GM12864 (cell line): Measurements from ENCODE around the gene PHLDA2.

Experiments used
- DNase-seq: peaks from one replicate; pipeline ENCODE4 v3.0.0-alpha.2; 2011; ENCODE audit warnings: low read depth
- H3K4me3 ChIP-seq: 2 replicates; pipeline ENCODE4 v1.5.1; 2011; ENCODE audit warnings: mild to moderate bottlenecking, low read depth, low read length, control low read depth
- TF ChIP-seq, protein P1 (sequence below): IDR thresholded peaks from 2 replicates; pipeline ENCODE4 v1.5.1; 2011; ENCODE audit warnings: low read depth, mild to moderate bottlenecking, moderate library complexity, low read length, control low read depth, inconsistent platforms; ENCODE audit errors: missing control alignments

The PHLDA2 gene

GRCh38 chr11:2927121-2927800 lies 2.0 kb downstream of the PHLDA2 start:
- H3K4me3 ChIP-seq = no peak overlapping the region
- TF ChIP-seq, protein P1, sequence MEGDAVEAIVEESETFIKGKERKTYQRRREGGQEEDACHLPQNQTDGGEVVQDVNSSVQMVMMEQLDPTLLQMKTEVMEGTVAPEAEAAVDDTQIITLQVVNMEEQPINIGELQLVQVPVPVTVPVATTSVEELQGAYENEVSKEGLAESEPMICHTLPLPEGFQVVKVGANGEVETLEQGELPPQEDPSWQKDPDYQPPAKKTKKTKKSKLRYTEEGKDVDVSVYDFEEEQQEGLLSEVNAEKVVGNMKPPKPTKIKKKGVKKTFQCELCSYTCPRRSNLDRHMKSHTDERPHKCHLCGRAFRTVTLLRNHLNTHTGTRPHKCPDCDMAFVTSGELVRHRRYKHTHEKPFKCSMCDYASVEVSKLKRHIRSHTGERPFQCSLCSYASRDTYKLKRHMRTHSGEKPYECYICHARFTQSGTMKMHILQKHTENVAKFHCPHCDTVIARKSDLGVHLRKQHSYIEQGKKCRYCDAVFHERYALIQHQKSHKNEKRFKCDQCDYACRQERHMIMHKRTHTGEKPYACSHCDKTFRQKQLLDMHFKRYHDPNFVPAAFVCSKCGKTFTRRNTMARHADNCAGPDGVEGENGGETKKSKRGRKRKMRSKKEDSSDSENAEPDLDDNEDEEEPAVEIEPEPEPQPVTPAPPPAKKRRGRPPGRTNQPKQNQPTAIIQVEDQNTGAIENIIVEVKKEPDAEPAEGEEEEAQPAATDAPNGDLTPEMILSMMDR = no peak

GRCh38 chr11:2926611-2927051 lies 2.6 kb downstream of the PHLDA2 start:
- no peak for DNase-seq

More at GRCh38 chr11:2927121-2927800, 2.0 kb downstream of the PHLDA2 start:
- DNase-seq = no peak

DNA sequence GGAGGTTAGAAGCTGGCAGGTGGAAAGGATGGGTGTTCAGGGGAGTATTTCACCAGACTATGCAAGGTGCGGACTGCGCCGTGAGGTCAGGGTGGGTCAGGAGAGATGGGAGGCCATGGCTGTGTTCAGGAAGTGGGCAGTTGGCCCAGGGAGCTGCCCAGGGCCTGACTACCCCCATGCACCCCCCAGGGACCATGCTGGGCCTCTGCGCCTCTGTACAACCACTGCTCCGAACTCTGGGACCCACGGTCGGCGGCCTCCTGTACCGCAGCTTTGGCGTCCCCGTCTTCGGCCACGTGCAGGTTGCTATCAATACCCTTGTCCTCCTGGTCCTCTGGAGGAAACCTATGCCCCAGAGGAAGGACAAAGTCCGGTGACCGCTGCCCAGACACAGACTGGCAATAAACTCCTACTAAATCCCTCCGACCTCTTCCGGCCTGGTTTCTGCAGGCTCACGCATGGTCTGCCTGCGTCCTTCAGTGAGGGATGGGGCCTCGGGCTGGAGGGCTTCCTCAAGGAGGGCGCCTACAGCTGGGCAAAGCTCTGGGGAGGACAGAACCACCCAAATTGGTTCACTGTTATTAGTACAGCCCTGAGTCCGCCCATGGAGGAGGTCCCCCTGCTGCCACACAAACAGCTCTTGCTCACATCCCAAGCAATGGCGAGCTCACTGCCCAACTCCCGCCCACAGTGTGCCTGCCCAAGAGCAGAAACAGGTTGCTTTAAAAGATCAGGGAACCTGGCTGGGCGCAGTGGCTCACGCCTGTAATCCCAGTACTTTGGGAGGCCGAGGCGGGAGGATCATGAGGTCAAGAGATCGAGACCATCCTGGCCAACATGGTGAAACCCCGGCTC lies 4.2 kb downstream of the PHLDA2 start:
- TF ChIP-seq, protein P1 = no peak
- DNase-seq = no peak
- H3K4me3 ChIP-seq = no peak overlapping the region

More at GRCh38 chr11:2926611-2927051, 2.6 kb downstream of the PHLDA2 start:
- TF ChIP-seq, protein P1 = no peak
- no peak overlapping the region for H3K4me3 ChIP-seq

DNA sequence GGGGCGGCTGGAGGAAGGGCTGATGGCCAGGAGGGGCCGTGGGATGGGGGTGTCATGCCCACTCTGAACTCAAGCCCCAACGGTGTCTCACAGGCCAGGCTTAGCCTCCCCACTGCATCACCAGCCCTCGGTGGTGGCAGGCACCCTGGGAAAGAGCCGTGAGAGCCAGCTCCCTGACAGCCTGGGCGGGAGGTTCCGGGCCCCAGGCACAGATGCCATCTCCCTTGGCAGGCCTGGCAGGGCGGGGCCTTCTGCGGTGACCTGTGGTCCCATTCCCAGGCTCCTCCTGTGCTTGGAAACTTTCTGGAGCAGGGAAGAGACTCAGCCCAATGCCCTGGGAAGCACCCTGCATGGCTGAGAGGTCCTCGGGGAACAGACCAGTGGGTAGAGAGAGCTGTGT lies 4.8 kb downstream of the PHLDA2 start:
- H3K4me3 ChIP-seq = no peak overlapping the region
- no peak for DNase-seq
- TF ChIP-seq, protein P1 = no peak

GRCh38 chr11:2923446-2924375 lies 5.5 kb downstream of the PHLDA2 start:
- no peak for DNase-seq
- no peak overlapping the region for H3K4me3 ChIP-seq
- TF ChIP-seq, protein P1 = no peak

DNA sequence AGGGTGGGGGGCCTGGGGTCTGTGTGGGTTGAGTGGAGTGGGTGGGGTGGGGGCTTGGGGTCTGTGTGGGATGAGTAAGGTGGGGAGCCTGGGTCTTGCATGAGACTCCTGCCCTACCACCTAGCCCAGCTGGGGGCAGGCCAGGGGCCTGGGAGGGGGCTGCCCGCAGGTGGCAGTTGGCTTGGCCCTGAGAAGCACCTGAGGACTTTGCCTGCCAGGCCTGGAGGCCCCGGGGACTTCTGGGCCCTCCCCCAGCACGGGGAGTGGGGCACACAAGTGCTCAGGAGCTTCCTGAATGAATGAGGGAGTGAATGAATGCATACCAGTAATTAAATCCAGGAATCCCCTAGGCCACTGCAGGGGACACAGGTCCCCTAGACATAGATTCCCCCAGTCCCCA lies 6.6 kb downstream of the PHLDA2 start:
- DNase-seq = no peak
- H3K4me3 ChIP-seq = no peak overlapping the region
- TF ChIP-seq, protein P1 = no peak
